H9 (cell line): ENCODE data around the gene TRIM69. TPM values are rescaled to one million over a fixed set of nuclear protein-coding genes. Genes with fewer than 3 reads are reported as not detected.

Source experiments
- DNase-seq: peaks from one replicate; pipeline ENCODE4 v3.0.0-alpha.2; 2017
- H2AFZ ChIP-seq: one replicate; pipeline ENCODE4 v1.6.1; 2013; ENCODE audit warnings: mild to moderate bottlenecking, low read length, control low read depth, moderate library complexity
- H2AK5ac ChIP-seq: 2 replicates; pipeline ENCODE4 v1.6.1; 2013; ENCODE audit warnings: low read length, control low read depth, mixed read lengths; ENCODE audit not compliant: insufficient read length
- H2BK120ac ChIP-seq: one replicate; pipeline ENCODE4 v1.6.1; 2013; ENCODE audit warnings: low read depth, mild to moderate bottlenecking, low read length, control low read depth, inconsistent platforms; ENCODE audit not compliant: poor library complexity, severe bottlenecking
- H2BK12ac ChIP-seq: 2 replicates; pipeline ENCODE4 v1.6.1; 2013; ENCODE audit warnings: low read length, control low read depth, mixed read lengths, low read depth; ENCODE audit not compliant: insufficient read length
- H2BK15ac ChIP-seq: 2 replicates; pipeline ENCODE4 v1.6.1; 2013; ENCODE audit warnings: low read depth, low read length, control low read depth
- H2BK20ac ChIP-seq: one replicate; pipeline ENCODE4 v1.6.1; 2013; ENCODE audit warnings: low read depth, mild to moderate bottlenecking, low read length, control low read depth, inconsistent platforms; ENCODE audit not compliant: poor library complexity, severe bottlenecking
- H2BK5ac ChIP-seq: 2 replicates; pipeline ENCODE4 v1.6.1; 2013; ENCODE audit warnings: low read length, control low read depth, mixed read lengths; ENCODE audit not compliant: insufficient read length
- H3K14ac ChIP-seq: 2 replicates; pipeline ENCODE4 v1.6.1; 2013; ENCODE audit warnings: low read length, control low read depth; ENCODE audit not compliant: insufficient read depth
- H3K18ac ChIP-seq: 2 replicates; pipeline ENCODE4 v1.6.1; 2013; ENCODE audit warnings: low read depth, mild to moderate bottlenecking, mixed read lengths, low read length, control low read depth; ENCODE audit not compliant: insufficient read length
- H3K23ac ChIP-seq: 2 replicates; pipeline ENCODE4 v1.6.1; 2013; ENCODE audit warnings: low read length, control low read depth, mixed read lengths, low read depth; ENCODE audit not compliant: insufficient read length
- H3K23me2 ChIP-seq: 2 replicates; pipeline ENCODE4 v1.6.1; 2013; ENCODE audit warnings: low read depth, mild to moderate bottlenecking, mixed read lengths, low read length, control low read depth; ENCODE audit not compliant: insufficient read length, poor library complexity, severe bottlenecking
- H3K27ac ChIP-seq: 2 replicates; pipeline ENCODE4 v1.5.1; 2013; ENCODE audit warnings: low read length, control low read depth, mixed read lengths, low read depth; ENCODE audit not compliant: insufficient read length
- H3K27me3 ChIP-seq: 2 replicates; pipeline ENCODE4 v1.6.1; 2013; ENCODE audit warnings: low read length, control low read depth, inconsistent platforms; ENCODE audit not compliant: insufficient read depth
- H3K4ac ChIP-seq: 2 replicates; pipeline ENCODE4 v1.6.1; 2013; ENCODE audit warnings: low read depth, mild to moderate bottlenecking, control low read depth, inconsistent platforms, low read length, moderate library complexity
- H3K4me1 ChIP-seq: 2 replicates; pipeline ENCODE4 v1.6.1; 2013; ENCODE audit warnings: low read length, control low read depth, inconsistent platforms; ENCODE audit not compliant: insufficient read depth
- H3K4me2 ChIP-seq: 2 replicates; pipeline ENCODE4 v1.6.1; 2013; ENCODE audit warnings: low read length, control low read depth, mixed read lengths; ENCODE audit not compliant: insufficient read length, insufficient read depth
- H3K56ac ChIP-seq: 2 replicates; pipeline ENCODE4 v1.6.1; 2013; ENCODE audit warnings: low read depth, mild to moderate bottlenecking, mixed read lengths, low read length, control low read depth; ENCODE audit not compliant: insufficient read length
- H3K79me1 ChIP-seq: 2 replicates; pipeline ENCODE4 v1.6.1; 2013; ENCODE audit warnings: low read depth, mild to moderate bottlenecking, moderate library complexity, low read length, control low read depth, inconsistent platforms; ENCODE audit not compliant: insufficient read depth, poor library complexity, severe bottlenecking
- H3K79me2 ChIP-seq: 2 replicates; pipeline ENCODE4 v1.6.1; 2013; ENCODE audit warnings: low read length, control low read depth, inconsistent platforms; ENCODE audit not compliant: insufficient read depth
- H3K9ac ChIP-seq: 2 replicates; pipeline ENCODE4 v1.6.1; 2013; ENCODE audit warnings: low read length, control low read depth, mixed read lengths; ENCODE audit not compliant: insufficient read length; ENCODE audit errors: extremely low read depth
- H3K9me3 ChIP-seq: one replicate; pipeline ENCODE4 v1.6.1; 2013; ENCODE audit warnings: low read depth, low read length, inconsistent platforms; ENCODE audit not compliant: control insufficient read depth
- H3T11ph ChIP-seq: one replicate; pipeline ENCODE4 v1.6.1; 2013; ENCODE audit warnings: mild to moderate bottlenecking, low read length, control low read depth, inconsistent platforms
- H4K20me1 ChIP-seq: one replicate; pipeline ENCODE4 v1.6.1; 2013; ENCODE audit not compliant: control insufficient read depth, insufficient read length, insufficient read depth
- H4K5ac ChIP-seq: 2 replicates; pipeline ENCODE4 v1.6.1; 2013; ENCODE audit warnings: low read depth, mild to moderate bottlenecking, mixed read lengths, low read length, control low read depth; ENCODE audit not compliant: insufficient read length
- H4K8ac ChIP-seq: replicated peaks from 2 replicates; pipeline ENCODE4 v1.6.1; 2013; ENCODE audit warnings: low read length, control low read depth, mixed read lengths, low read depth; ENCODE audit not compliant: insufficient read length
- H4K91ac ChIP-seq: 2 replicates; pipeline ENCODE4 v1.6.1; 2013; ENCODE audit warnings: low read depth, mild to moderate bottlenecking, moderate library complexity, mixed read lengths, low read length, control low read depth; ENCODE audit not compliant: insufficient read length
- H3K27ac Mint-ChIP-seq, 3 experiments: 2 replicates in 2 of 3; 3 replicates in 1 of 3; pipeline ENCODE4 v1.8.0; 2020 to 2021; ENCODE audit warnings: mixed read lengths in 3 of 3, mild to moderate bottlenecking in 1 of 3, moderate library complexity in 1 of 3
- H3K27me3 Mint-ChIP-seq: 2 replicates; pipeline ENCODE4 v1.8.0; 2021; ENCODE audit warnings: low read depth, mild to moderate bottlenecking, moderate library complexity, mixed read lengths
- H3K36me3 Mint-ChIP-seq, 3 experiments: 2 replicates in 2 of 3; 3 replicates in 1 of 3; pipeline ENCODE4 v1.8.0; 2020 to 2021; ENCODE audit warnings: low read depth in 3 of 3, mixed read lengths in 3 of 3; ENCODE audit not compliant: insufficient read depth in 1 of 3
- H3K4me1 Mint-ChIP-seq, 2 experiments: 2 replicates each; pipeline ENCODE4 v1.8.0; 2020; ENCODE audit warnings: mixed read lengths in 2 of 2
- H3K4me3 Mint-ChIP-seq, 2 experiments: 2 replicates in 1 of 2; 3 replicates in 1 of 2; pipeline ENCODE4 v1.8.0; 2020 to 2021; ENCODE audit warnings: mild to moderate bottlenecking in 2 of 2, mixed read lengths in 2 of 2, moderate library complexity in 1 of 2
- H3K9me3 Mint-ChIP-seq, 2 experiments: 2 replicates in 1 of 2; 3 replicates in 1 of 2; pipeline ENCODE4 v1.8.0; 2020; ENCODE audit warnings: mild to moderate bottlenecking in 2 of 2, mixed read lengths in 2 of 2, moderate library complexity in 1 of 2
- CTCF ChIP-seq: fragments of 200-600 bp; sonication (generic); conservative IDR thresholded peaks from 3 replicates; pipeline ENCODE4 v1.8.0; 2021; ENCODE audit warnings: antibody characterized with exemption, mild to moderate bottlenecking
- WGBS: extraction: QIAGEN DNeasy Blood & Tissue Kit; methylation state at CpG from one replicate; pipeline ENCODE4 v1.1.7; 2013; ENCODE audit warnings: missing lambda C conversion rate, low lambda C conversion rate, mixed read lengths; ENCODE audit not compliant: insufficient read length; ENCODE audit errors: extremely low coverage; 5-methylcytosine and 5-hydroxymethylcytosine counted together
- total RNA-seq: library from RNA; stranded (reverse); gene quantifications from 2 replicates; pipeline ENCODE4 v1.2.1, GENCODE V29; 2021

Gene TRIM69
- total RNA-seq, 1 experiment from 2014 or later = 4.3 TPM

GRCh38 chr15:44790656-44791055 lies 54.3 kb downstream of the TRIM69 start:
- no CpG with 5 or more reads among the region's 3 CpGs for WGBS
- TF ChIP-seq CTCF = no peak
- H3K36me3 Mint-ChIP-seq = no peaks in the 10 kb centered on the region

More at GRCh38 chr15:44790656-44791055, 54.3 kb downstream of the TRIM69 start:
- H3K4me3 Mint-ChIP-seq = no peak overlapping the region
- Histone ChIP-seq H2BK12ac (no peak overlapping the region), H2AFZ (no peak overlapping the region), H4K8ac (no peak overlapping the region), H3K79me1 (no peaks in the 10 kb centered on the region), H2BK120ac (no peak overlapping the region), H4K91ac (no peak overlapping the region), H3K23ac (no peak overlapping the region), H3K27me3 (no peaks in the 10 kb centered on the region), H4K5ac (no peak overlapping the region), H2BK20ac (no peak overlapping the region), H3K27ac (no peak overlapping the region), H3K79me2 (no peaks in the 10 kb centered on the region), H3T11ph (no peak overlapping the region), H3K14ac (no peak overlapping the region), H3K18ac (no peak overlapping the region), H3K4me1 (no peaks in the 10 kb centered on the region), H3K9me3 (no peaks in the 10 kb centered on the region), H3K56ac (no peak overlapping the region), H3K4ac (no peak overlapping the region), H3K4me2 (no peak overlapping the region), H2AK5ac (no peak overlapping the region), H2BK15ac (no peak overlapping the region), H3K23me2 (no peaks in the 10 kb centered on the region), H2BK5ac (no peak overlapping the region), H3K9ac (no peak overlapping the region), H4K20me1 (no peaks in the 10 kb centered on the region)
- no peaks in the 10 kb centered on the region for H3K9me3 Mint-ChIP-seq
- H3K27ac Mint-ChIP-seq = no peak overlapping the region
- DNase-seq = no peak
- no peaks in the 10 kb centered on the region for H3K4me1 Mint-ChIP-seq
- peaks cover 10% of the 10 kb centered on the region for H3K27me3 Mint-ChIP-seq
